GOT3 (cell line): ENCODE data around the gene LYPD4.

ENCODE experiments used
- DNase-seq: peaks from one replicate; lab custom pipeline; 2025; ENCODE audit warnings: mixed read lengths; lab: John Stamatoyannopoulos, UW

Gene LYPD4

DNA sequence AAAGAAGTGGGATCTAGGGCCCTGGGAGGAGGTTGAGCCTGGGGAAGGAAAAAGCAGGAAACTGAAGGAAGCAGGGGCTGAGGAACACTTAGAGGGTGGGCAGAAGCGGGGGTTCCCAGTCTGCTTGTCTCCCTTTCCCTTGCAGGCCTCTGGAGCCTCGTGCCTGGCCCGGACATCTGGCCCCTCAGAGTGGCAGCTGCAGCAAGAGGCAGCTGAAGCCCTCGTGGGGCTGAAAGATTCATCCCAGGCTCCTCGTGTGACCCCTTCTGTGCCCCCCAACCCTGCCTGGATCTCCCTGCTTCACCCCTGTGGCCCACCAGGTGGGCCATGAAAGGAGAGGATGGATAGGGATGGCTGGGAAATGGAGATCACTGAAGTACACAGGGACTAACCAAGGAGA lies 5.9 kb upstream of the LYPD4 start:
- no peak for DNase-seq

DNA sequence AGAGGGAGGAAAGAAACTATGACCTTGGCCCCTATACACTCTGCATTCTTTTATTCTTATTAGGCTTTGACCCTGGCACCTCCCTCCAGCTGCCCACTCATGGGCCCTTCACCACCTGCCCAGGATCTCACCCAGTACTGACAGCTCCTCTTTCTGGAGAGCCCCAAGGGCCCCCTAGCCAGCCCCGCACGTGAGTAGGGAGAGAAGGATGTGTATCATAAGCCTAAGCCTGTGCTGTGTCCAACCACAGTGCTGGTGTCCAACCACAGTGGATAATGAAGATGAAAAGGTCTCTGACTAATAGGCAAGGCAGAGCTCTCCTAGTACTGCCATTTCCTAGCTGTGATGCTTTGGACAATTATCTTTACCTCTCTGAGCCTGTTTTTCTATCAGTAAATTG lies 4.6 kb upstream of the LYPD4 start:
- DNase-seq = no peak

DNA sequence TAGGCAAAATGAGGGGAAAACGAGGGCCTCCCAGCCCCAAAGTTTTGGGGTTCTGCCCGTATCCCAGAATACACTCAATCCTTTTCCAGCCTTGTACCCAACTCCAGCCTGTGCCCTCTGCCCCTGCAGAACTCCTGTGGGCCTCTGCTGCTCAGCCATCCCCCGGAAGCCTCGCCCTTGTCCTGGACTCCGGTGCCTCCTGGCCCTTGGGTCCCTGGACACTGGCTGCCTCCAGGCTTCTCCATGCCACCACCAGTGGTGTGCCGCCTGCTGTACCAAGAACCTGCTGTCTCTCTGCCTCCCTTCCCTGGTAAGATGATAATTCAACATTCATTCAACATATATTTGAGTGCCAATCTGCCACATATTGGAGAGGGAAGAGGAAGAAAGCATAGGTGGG lies 4.2 kb upstream of the LYPD4 start:
- DNase-seq = no peak

DNA sequence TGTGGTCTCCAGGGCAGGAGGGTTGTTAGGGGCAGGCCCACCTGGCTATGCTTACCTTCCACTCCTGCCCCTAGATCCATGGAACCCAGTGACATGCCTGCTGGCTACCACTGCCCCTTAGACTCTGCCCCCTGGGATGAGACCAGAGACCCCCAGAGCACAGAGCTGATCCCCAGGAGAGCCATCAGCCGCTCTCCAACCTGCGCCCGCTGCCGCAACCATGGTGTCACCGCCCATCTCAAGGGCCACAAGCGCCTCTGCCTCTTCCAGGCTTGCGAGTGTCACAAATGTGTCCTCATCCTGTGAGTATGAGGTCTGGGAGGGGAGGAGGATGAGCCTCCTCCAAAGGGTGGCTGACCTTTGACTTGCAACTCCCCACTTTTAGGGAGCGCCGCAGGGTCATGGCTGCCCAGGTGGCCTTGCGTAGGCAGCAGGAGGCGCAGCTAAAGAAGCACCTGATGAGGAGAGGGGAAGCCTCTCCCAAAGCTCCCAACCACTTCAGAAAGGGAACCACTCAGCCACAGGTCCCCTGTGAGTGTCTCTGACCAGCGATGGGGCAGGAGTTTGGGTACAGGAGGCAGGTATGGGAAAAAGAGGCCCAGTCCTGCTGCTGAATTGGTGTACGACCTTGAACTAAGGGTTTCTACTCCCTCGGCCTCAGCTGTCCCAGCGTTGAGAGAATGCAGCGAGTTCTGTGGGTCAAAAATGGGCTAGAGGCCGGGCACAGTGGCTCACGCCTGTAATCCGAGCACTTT lies 3.0 kb upstream of the LYPD4 start:
- DNase-seq = no peak

DNA sequence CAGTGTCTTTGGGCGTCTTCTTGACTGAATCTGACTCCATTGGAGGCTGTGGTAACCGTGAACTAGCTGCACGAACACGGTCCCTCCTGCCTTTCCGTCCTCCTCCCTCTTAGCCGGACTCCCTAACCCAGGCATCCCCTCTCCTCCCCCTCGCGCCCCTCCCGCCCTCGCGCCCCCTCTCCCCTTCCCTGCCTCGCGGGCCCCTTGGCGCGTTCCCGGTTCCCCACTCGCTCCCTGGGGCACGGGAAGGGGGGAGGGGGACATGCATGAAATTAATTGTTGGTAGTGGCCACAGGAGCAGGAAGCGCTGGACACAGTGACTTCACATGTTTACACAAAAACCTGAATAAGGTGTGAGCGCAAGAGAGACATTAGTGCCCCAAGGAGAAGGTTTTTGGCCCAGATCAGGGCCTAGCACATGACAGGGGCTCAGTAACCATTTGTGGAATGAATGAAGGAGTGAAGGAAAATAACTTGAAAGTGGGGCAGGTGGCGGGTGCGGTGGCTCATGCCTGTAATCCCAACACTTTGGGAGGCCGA lies 638 bp upstream of the LYPD4 start:
- DNase-seq = no peak

DNA sequence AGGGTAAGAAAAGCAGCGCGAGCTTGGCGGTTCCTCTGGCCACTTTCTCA lies 343 bp upstream of the LYPD4 start, which contains the start of gene DMRTC2:
DMRTC2 (plus strand) TSS at position 42 of the 50 bp plus-strand sequence. CDS start 2,387 bp downstream, outside the sequence.
- DNase-seq = no peak

DNA sequence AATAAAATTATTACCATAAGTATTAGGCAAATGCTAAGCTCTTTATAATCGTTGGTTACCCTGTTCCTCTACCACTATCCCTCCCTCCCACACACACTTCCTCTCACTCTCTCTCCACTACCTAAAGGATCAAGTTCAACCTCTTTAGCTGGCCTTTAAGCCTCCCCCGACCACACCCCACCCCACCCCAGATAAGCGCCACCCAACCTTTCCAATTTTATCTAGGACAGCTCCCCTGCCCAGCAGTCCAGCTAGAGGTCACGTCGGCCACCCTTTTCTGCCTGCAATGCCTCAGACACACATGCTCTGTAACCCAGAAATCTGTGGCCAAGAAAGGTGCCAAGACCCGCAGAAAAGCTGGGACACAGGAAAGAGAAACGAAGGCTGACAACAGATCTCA lies 1.1 kb downstream of the LYPD4 start:
- DNase-seq = no peak

DNA sequence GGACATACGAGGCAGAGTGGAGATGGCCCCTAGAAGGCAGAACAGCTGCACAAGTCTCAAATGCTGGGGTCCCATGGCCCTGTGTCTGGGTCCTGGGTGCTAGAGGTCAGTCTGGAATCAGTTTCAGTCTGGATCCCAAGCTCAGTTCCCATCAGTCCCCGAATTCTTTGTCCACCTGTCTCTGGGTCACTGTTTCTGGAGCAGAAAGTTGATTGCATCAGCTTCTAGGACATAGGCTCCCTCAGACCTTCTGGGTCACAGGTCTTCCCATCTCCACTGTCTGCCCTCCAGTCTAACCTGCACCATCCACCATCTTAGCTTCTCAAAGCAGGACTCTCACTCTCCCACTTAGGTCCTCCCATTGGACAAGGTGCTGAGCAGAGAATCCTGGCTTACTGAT lies 5.3 kb downstream of the LYPD4 start:
- DNase-seq = no peak

DNA sequence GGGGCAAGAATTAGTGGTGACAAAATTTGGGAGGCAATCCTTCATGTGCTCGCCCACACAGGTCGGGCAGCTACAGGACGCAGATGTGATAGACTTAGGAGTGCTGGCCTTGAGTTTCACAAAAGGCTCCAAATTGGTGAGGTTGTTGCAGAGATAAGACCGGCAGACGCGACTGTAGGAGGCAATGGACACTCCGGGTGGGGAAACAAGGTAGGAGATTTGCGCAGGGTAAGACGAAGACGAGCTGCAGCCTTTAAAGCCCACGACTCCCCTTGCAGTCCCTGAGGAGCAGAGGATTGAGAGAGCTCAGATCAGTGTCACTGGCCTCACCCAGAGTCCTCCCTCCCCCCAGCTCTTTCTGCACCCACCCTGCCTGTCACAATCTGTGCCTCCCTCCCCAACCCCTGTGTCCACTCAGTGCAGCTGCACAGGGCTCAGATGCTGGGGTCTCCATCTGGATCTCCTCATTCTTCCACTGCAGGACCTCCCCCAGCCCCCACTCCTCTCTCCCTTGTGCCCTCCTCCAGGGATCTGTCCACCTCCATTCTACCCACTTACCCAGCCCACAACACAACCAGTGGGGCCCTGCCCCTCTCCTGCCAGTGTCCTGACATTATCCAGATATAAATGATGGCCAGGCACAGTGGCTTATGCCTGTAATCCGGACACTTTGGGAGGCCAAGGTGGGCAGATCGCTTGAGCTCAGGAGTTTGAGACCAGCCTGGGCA lies 6.3 kb downstream of the LYPD4 start:
- DNase-seq = no peak

DNA sequence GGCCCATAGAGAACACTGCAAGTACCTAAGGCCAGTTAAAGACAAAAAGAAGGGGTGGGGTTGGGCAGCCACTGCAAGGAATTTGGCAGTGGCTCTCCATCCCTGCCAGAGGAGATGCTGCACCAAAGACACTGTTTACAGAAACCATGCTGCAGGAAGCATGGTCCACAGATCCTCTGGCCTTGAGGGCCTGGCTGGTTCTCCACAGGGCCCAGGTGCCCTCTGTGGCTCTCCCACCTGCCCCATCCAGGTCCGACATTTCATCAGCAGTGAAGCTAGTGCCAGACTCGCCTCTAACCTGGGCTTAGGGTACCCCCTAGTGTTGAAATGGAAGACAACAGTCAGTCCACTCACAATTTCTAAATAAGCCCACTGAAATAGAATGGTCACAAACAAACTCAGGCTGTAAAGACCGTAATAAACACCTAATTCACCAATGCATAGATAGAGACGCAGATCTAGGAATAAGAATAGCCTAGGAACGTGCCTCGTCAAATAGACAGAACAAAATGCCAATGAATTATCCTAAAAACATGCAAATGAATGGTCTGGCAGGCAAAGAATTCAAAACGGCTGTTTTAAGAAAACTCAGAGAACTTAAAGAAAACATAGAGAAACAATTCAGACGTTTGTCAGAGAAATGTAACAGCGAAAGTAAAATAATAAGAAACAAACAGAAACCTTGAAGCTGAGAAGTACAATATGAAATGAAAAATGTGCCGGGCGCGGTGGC lies 23.3 kb downstream of the LYPD4 start:
- no peak for DNase-seq

DNA sequence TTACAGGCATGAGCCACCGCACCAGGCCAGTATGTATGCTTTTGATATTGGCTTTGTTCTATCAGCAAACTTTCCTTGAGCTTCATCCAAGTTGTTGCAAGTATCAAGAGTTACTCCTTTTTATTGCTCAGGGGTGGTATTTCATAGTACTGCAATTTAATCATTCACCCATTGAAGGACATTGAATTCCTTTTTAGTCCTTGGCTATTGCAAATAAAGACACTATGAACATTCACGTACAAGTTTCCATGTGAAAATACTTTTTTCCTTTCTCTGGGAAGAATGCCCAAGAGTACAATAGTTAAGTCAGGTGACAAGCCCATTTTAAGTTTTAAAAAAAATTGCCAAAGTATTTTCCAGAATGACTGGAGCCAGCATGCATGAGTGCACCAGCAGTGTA lies 27.7 kb downstream of the LYPD4 start:
- no peak for DNase-seq

DNA sequence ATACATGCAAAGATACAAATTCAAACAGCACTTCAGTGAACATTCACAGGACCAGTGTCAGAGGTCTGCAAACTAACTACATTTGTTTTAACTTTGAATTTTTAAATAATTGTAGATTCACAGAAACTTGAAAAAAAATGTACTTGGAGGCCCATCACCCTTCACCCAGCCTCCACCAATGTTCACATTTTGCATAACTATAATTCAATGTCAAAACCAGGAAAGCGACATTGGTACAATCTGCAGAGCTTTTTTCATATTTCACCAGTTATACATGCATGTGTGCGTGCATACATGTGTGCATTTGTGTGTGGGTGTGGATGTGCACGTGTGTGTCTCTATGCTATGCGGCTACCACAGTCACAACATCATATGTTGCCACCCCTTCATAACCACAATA lies 29.2 kb downstream of the LYPD4 start:
- DNase-seq = no peak

DNA sequence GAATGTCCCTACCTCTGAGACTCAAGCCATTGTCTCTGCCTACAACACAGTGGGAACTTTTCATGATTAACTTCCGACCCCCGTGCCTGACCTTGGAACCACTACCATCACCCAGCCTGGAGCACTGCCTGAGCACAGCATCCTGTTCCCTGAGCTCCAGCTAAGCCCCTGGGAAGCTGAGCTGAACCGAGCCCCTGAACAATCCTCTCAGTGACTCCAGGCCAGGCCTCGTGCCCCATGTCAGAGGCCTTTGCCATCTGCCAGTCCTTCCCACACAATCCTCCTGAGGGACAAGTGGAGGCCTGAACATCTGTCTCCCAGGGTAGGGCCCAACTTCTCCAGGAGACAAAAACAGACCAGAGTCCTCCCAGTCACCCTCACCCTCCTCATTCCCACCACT lies 30.6 kb downstream of the LYPD4 start:
- no peak for DNase-seq

DNA sequence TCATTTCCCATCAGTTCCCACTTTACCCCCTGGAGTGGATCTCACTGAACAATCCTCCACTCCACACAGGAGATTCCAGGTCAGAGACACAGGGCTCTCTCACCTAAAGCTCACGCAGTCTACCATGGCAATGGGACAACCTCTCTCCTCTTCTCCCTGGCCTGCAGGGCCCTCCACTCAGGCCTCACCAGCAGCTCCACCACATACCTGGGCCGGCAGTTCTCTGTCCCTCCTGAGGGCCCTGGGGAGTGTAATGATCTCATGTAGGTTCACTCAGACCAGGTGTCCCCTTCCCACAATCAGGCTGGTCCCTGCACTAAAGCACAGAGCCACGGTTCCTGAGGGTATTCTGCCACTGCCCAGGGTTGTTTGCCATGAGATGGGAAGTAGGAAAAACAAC lies 32.5 kb downstream of the LYPD4 start:
- no peak for DNase-seq

DNA sequence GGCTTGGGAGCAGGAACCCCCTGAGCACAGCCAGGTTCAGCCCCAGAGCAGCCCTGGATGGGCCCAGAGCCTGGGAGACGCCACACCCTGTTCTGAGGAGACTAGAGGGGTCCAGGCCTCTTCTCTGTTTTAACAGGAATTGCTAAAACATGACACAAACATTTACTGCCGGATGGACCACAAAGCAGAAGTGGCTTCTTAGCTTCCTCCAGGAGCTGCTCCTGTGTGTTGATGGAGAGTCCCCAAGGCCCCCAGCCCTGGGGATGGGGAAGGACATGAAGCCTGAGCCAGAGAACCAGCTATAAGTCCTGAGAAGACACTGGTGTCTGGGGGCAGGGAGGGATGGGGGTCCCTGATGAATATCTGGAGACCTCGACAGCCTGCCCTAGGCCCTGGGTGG lies 33.4 kb downstream of the LYPD4 start:
- DNase-seq = no peak

DNA sequence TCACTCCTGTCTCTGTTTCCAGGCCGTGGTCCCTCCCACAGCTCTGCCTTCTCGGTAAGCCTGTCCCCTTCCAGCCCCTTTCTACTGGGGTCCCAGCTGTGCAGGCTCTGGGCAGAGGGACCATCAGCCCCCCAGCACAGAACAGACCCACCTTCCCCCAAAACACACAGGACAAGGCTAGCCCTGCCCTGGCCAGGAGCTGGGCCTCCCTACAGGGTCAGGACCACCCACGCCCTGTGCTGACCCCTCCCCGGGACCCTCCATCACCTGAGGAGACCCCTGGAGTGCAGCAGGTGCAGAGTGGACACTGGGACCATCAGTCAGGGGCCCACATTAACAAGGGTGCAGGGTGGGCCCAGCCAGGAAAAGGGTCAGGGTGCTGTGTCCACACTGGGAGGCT lies 34.2 kb downstream of the LYPD4 start:
- DNase-seq = no peak

DNA sequence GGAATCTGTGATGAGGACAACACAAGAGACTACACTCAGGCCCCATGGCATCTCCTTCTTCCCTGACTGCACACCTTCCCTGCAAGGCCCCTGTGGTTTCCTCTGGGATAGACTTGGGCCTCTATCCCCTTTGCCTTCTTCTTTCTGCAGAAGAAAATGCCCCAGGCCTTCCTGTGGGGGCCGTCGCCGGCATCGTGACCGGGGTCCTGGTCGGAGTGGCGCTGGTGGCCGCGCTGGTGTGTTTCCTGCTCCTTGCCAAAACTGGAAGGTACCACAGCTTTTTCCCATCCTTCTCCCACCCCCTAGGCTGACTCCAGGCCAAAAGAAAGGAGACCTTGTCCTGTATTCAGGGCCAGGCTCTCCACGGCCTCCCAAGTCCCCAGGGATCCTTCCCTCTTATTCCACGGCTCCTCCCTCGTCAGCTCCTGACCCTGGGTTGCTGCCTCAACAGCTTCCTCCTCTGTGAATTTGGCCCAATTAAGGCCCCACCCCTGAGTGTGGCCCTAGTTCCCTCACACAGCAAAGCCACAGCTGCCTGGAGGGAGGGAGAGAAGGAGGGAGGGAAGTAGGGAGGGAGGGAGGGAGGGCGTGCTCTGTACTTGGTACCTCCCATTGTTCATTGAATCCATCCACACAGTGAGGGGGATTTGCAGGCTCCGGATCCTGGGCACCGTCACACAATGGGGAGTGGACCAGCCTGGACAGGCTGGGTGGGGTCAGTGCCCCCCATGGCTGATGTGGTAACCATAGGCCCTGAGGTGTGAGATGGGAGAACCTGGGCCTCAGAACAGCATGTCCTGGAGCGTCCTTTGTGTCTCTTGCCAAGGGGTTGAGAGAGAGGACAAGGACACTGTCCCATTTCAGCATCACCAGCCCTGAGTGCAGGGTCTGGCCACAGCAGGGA lies 35.6 kb downstream of the LYPD4 start:
- no peak for DNase-seq

DNA sequence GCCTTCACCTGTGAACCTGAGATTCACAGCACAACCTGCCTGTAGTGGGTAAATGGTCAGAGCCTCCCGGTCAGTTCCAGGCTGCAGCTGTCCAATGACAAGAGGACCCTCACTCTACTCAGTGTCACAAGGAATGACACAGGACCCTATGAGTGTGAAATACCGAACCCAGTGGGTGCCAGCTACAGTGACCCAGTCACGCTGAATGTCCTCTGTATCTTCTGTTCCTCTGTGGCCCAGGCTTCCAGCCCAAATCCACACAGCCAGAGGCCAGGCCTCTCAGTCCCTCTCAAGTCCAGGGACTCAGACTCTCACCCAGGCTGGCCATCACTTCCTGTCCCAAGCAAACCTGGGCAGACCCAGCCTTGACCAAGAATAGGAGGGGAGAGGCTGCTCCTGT lies 37.3 kb downstream of the LYPD4 start:
- DNase-seq = no peak

DNA sequence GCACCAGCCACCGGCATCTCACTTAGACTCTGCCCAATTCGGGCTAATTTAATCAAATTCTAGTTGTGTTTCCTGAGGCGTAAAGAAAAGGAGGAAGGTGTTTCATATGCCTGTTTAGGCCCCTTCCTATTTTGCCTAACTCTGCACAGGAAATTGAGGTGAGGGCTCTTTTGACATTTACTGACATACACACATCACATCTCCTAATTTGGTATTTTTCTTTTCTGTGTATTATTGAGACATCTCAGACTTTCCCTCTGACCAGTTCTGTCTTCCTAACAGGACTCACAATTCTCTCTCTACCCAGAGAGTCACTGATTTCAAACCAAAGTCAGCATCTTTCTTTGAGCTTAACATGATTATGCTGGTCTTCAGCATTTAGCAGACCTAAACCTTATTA lies 40.1 kb downstream of the LYPD4 start:
- no peak for DNase-seq

DNA sequence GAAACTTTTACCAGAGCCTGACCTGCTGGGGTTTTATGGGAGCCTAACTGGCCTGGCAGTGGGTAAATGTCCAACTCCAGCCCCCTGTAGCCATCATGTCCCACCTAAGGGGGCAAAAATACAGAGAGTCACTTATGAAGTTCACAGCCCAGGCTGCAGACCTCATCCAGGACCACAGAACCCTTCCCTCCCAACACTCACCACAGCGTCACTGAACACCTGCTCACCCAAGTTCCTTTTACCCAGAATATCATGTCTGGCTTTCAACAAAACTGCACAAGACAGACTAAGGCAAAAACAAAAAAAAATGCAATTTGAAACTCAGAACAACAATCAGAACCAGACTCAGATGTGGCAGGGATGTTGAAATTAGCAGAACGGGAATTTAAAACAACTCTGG lies 41.7 kb downstream of the LYPD4 start:
- DNase-seq = no peak

DNA sequence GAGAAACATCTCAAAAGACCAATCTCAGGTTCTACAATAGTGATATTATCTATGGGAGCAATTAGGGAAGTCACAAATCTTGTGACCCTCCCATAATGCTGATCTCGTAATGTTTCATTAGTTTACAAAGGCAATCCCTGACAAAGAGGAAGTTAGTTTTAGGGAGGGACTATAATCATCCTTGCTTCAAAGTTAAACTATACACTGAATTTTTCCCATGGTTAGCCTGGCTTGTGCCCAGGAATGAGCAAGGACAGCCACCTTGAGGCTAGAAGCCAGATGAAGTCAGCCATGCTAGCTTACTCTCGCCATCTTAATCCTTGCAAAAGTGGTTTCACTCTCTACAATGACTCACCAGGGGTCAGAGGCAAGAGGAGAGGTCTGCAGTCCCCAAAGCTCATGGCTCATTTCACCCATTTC lies 42.7 kb downstream of the LYPD4 start:
- no peak for DNase-seq

DNA sequence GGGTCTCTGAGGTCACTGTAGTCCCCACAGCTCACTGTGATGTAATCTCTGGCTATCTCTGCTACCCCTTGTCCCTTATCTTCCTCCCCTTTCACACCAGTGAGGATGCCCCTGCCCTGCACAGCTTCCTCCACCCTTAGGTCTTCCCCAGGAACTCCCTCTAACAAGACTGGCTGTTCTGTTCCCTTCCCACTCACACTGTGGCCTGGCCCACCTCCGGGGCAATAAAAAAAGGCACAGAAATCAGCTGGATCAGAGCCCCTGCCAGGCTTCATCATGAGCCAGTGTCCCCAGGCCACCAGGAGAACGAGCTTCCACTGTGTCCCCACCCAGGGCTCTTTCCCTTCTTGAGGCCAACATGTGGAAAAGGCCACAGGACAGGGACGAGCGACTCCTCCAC lies 43.5 kb downstream of the LYPD4 start:
- no peak for DNase-seq
